H9 (cell line): ENCODE data around the gene NKX1-1. TPM values are rescaled to one million over a fixed set of nuclear protein-coding genes. Genes with fewer than 3 reads are reported as not detected.
A peak's percentile ranks its signal among the peaks of the same experiment; 100 is the strongest.

ENCODE experiments used
- DNase-seq: peaks from one replicate; pipeline ENCODE4 v3.0.0-alpha.2; 2017
- H2AFZ ChIP-seq: one replicate; pipeline ENCODE4 v1.6.1; 2013; ENCODE audit warnings: mild to moderate bottlenecking, low read length, control low read depth, moderate library complexity
- H2AK5ac ChIP-seq: 2 replicates; pipeline ENCODE4 v1.6.1; 2013; ENCODE audit warnings: low read length, control low read depth, mixed read lengths; ENCODE audit not compliant: insufficient read length
- H2BK120ac ChIP-seq: one replicate; pipeline ENCODE4 v1.6.1; 2013; ENCODE audit warnings: low read depth, mild to moderate bottlenecking, low read length, control low read depth, inconsistent platforms; ENCODE audit not compliant: poor library complexity, severe bottlenecking
- H2BK12ac ChIP-seq: 2 replicates; pipeline ENCODE4 v1.6.1; 2013; ENCODE audit warnings: low read length, control low read depth, mixed read lengths, low read depth; ENCODE audit not compliant: insufficient read length
- H2BK15ac ChIP-seq: 2 replicates; pipeline ENCODE4 v1.6.1; 2013; ENCODE audit warnings: low read depth, low read length, control low read depth
- H2BK20ac ChIP-seq: one replicate; pipeline ENCODE4 v1.6.1; 2013; ENCODE audit warnings: low read depth, mild to moderate bottlenecking, low read length, control low read depth, inconsistent platforms; ENCODE audit not compliant: poor library complexity, severe bottlenecking
- H2BK5ac ChIP-seq: 2 replicates; pipeline ENCODE4 v1.6.1; 2013; ENCODE audit warnings: low read length, control low read depth, mixed read lengths; ENCODE audit not compliant: insufficient read length
- H3K14ac ChIP-seq: 2 replicates; pipeline ENCODE4 v1.6.1; 2013; ENCODE audit warnings: low read length, control low read depth; ENCODE audit not compliant: insufficient read depth
- H3K18ac ChIP-seq: 2 replicates; pipeline ENCODE4 v1.6.1; 2013; ENCODE audit warnings: low read depth, mild to moderate bottlenecking, mixed read lengths, low read length, control low read depth; ENCODE audit not compliant: insufficient read length
- H3K23ac ChIP-seq: 2 replicates; pipeline ENCODE4 v1.6.1; 2013; ENCODE audit warnings: low read length, control low read depth, mixed read lengths, low read depth; ENCODE audit not compliant: insufficient read length
- H3K23me2 ChIP-seq: 2 replicates; pipeline ENCODE4 v1.6.1; 2013; ENCODE audit warnings: low read depth, mild to moderate bottlenecking, mixed read lengths, low read length, control low read depth; ENCODE audit not compliant: insufficient read length, poor library complexity, severe bottlenecking
- H3K27ac ChIP-seq: 2 replicates; pipeline ENCODE4 v1.5.1; 2013; ENCODE audit warnings: low read length, control low read depth, mixed read lengths, low read depth; ENCODE audit not compliant: insufficient read length
- H3K27me3 ChIP-seq: 2 replicates; pipeline ENCODE4 v1.6.1; 2013; ENCODE audit warnings: low read length, control low read depth, inconsistent platforms; ENCODE audit not compliant: insufficient read depth
- H3K4ac ChIP-seq: 2 replicates; pipeline ENCODE4 v1.6.1; 2013; ENCODE audit warnings: low read depth, mild to moderate bottlenecking, control low read depth, inconsistent platforms, low read length, moderate library complexity
- H3K4me1 ChIP-seq: 2 replicates; pipeline ENCODE4 v1.6.1; 2013; ENCODE audit warnings: low read length, control low read depth, inconsistent platforms; ENCODE audit not compliant: insufficient read depth
- H3K4me2 ChIP-seq: 2 replicates; pipeline ENCODE4 v1.6.1; 2013; ENCODE audit warnings: low read length, control low read depth, mixed read lengths; ENCODE audit not compliant: insufficient read length, insufficient read depth
- H3K56ac ChIP-seq: 2 replicates; pipeline ENCODE4 v1.6.1; 2013; ENCODE audit warnings: low read depth, mild to moderate bottlenecking, mixed read lengths, low read length, control low read depth; ENCODE audit not compliant: insufficient read length
- H3K79me1 ChIP-seq: 2 replicates; pipeline ENCODE4 v1.6.1; 2013; ENCODE audit warnings: low read depth, mild to moderate bottlenecking, moderate library complexity, low read length, control low read depth, inconsistent platforms; ENCODE audit not compliant: insufficient read depth, poor library complexity, severe bottlenecking
- H3K79me2 ChIP-seq: 2 replicates; pipeline ENCODE4 v1.6.1; 2013; ENCODE audit warnings: low read length, control low read depth, inconsistent platforms; ENCODE audit not compliant: insufficient read depth
- H3K9ac ChIP-seq: 2 replicates; pipeline ENCODE4 v1.6.1; 2013; ENCODE audit warnings: low read length, control low read depth, mixed read lengths; ENCODE audit not compliant: insufficient read length; ENCODE audit errors: extremely low read depth
- H3K9me3 ChIP-seq: one replicate; pipeline ENCODE4 v1.6.1; 2013; ENCODE audit warnings: low read depth, low read length, inconsistent platforms; ENCODE audit not compliant: control insufficient read depth
- H3T11ph ChIP-seq: one replicate; pipeline ENCODE4 v1.6.1; 2013; ENCODE audit warnings: mild to moderate bottlenecking, low read length, control low read depth, inconsistent platforms
- H4K20me1 ChIP-seq: one replicate; pipeline ENCODE4 v1.6.1; 2013; ENCODE audit not compliant: control insufficient read depth, insufficient read length, insufficient read depth
- H4K5ac ChIP-seq: 2 replicates; pipeline ENCODE4 v1.6.1; 2013; ENCODE audit warnings: low read depth, mild to moderate bottlenecking, mixed read lengths, low read length, control low read depth; ENCODE audit not compliant: insufficient read length
- H4K8ac ChIP-seq: replicated peaks from 2 replicates; pipeline ENCODE4 v1.6.1; 2013; ENCODE audit warnings: low read length, control low read depth, mixed read lengths, low read depth; ENCODE audit not compliant: insufficient read length
- H4K91ac ChIP-seq: 2 replicates; pipeline ENCODE4 v1.6.1; 2013; ENCODE audit warnings: low read depth, mild to moderate bottlenecking, moderate library complexity, mixed read lengths, low read length, control low read depth; ENCODE audit not compliant: insufficient read length
- H3K27ac Mint-ChIP-seq, 3 experiments: 2 replicates in 2 of 3; 3 replicates in 1 of 3; pipeline ENCODE4 v1.8.0; 2020 to 2021; ENCODE audit warnings: mixed read lengths in 3 of 3, mild to moderate bottlenecking in 1 of 3, moderate library complexity in 1 of 3
- H3K27me3 Mint-ChIP-seq: 2 replicates; pipeline ENCODE4 v1.8.0; 2021; ENCODE audit warnings: low read depth, mild to moderate bottlenecking, moderate library complexity, mixed read lengths
- H3K36me3 Mint-ChIP-seq, 3 experiments: 2 replicates in 2 of 3; 3 replicates in 1 of 3; pipeline ENCODE4 v1.8.0; 2020 to 2021; ENCODE audit warnings: low read depth in 3 of 3, mixed read lengths in 3 of 3; ENCODE audit not compliant: insufficient read depth in 1 of 3
- H3K4me1 Mint-ChIP-seq, 2 experiments: 2 replicates each; pipeline ENCODE4 v1.8.0; 2020; ENCODE audit warnings: mixed read lengths in 2 of 2
- H3K4me3 Mint-ChIP-seq, 2 experiments: 2 replicates in 1 of 2; 3 replicates in 1 of 2; pipeline ENCODE4 v1.8.0; 2020 to 2021; ENCODE audit warnings: mild to moderate bottlenecking in 2 of 2, mixed read lengths in 2 of 2, moderate library complexity in 1 of 2
- H3K9me3 Mint-ChIP-seq, 2 experiments: 2 replicates in 1 of 2; 3 replicates in 1 of 2; pipeline ENCODE4 v1.8.0; 2020; ENCODE audit warnings: mild to moderate bottlenecking in 2 of 2, mixed read lengths in 2 of 2, moderate library complexity in 1 of 2
- WGBS: extraction: QIAGEN DNeasy Blood & Tissue Kit; methylation state at CpG from one replicate; pipeline ENCODE4 v1.1.7; 2013; ENCODE audit warnings: missing lambda C conversion rate, low lambda C conversion rate, mixed read lengths; ENCODE audit not compliant: insufficient read length; ENCODE audit errors: extremely low coverage; 5-methylcytosine and 5-hydroxymethylcytosine counted together
- total RNA-seq: library from RNA; stranded (reverse); gene quantifications from 2 replicates; pipeline ENCODE4 v1.2.1, GENCODE V29; 2021
- TF ChIP-seq, protein P1 (sequence below): fragments of 200-600 bp; sonication (generic); conservative IDR thresholded peaks from 3 replicates; pipeline ENCODE4 v1.8.0; 2021; ENCODE audit warnings: antibody characterized with exemption, mild to moderate bottlenecking

NKX1-1 gene
- total RNA-seq, 1 experiment from 2014 or later = not detected

DNA sequence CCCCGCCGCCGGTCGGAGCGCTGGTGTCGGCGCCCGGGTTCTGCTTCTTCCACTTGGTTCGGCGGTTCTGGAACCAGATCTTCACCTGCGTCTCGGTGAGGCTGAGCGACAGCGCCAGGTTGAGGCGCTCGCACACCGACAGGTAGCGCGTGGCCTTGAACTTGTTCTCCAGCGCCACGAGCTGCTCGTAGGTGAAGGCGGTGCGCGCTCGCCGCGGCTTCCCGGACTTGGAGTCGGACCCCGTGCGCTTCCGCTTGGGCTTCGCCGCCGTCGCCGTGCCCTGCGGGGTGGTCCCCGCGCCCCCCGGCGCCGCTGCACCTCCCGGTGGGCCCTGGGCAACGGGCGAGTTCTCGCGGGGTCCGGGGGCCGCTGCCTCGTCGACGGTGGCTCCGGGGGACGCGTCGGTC, 3.1 kb downstream of the NKX1-1 start:
- Histone ChIP-seq H3K79me1 (no peaks in the 10 kb centered on the region), H3K23me2 (peaks cover 3% of the 10 kb centered on the region), H3K23ac (no peak overlapping the region), H3K9me3 (peaks cover 6% of the 10 kb centered on the region), H3K56ac (no peak overlapping the region), H3K4me2 (peak overlapping the region; percentile 24), H2AK5ac (no peak overlapping the region), H2BK20ac (no peak overlapping the region), H4K8ac (no peak overlapping the region), H3K9ac (no peak overlapping the region), H3K27ac (no peak overlapping the region), H2BK15ac (no peak overlapping the region), H3K79me2 (no peaks in the 10 kb centered on the region), H4K5ac (no peak overlapping the region), H2AFZ (no peak overlapping the region), H3K18ac (no peak overlapping the region), H3K4me1 (no peaks in the 10 kb centered on the region; the same call in 1 of the 2 replicates), H3T11ph (no peak overlapping the region), H3K14ac (no peak overlapping the region), H3K4ac (no peak overlapping the region), H2BK5ac (no peak overlapping the region), H2BK120ac (no peak overlapping the region), H3K27me3 (peaks cover 72% of the 10 kb centered on the region), H4K91ac (no peak overlapping the region), H4K20me1 (peaks cover 3% of the 10 kb centered on the region), H2BK12ac (no peak overlapping the region)
- peak; percentile 46 for DNase-seq
- H3K27ac Mint-ChIP-seq = no peak overlapping the region
- TF ChIP-seq, protein P1, sequence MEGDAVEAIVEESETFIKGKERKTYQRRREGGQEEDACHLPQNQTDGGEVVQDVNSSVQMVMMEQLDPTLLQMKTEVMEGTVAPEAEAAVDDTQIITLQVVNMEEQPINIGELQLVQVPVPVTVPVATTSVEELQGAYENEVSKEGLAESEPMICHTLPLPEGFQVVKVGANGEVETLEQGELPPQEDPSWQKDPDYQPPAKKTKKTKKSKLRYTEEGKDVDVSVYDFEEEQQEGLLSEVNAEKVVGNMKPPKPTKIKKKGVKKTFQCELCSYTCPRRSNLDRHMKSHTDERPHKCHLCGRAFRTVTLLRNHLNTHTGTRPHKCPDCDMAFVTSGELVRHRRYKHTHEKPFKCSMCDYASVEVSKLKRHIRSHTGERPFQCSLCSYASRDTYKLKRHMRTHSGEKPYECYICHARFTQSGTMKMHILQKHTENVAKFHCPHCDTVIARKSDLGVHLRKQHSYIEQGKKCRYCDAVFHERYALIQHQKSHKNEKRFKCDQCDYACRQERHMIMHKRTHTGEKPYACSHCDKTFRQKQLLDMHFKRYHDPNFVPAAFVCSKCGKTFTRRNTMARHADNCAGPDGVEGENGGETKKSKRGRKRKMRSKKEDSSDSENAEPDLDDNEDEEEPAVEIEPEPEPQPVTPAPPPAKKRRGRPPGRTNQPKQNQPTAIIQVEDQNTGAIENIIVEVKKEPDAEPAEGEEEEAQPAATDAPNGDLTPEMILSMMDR = no peak
- H3K27me3 Mint-ChIP-seq = peaks cover 71% of the 10 kb centered on the region
- H3K4me3 Mint-ChIP-seq = peak overlapping the region in 1 of 2 experiments; percentile 67; a peak in 2 of 5 replicates
- peaks cover 3 to 7% (median 7%) of the 10 kb centered on the region in 3 experiments; a peak in 4 of 7 replicates for H3K36me3 Mint-ChIP-seq
- WGBS = no CpG with 5 or more reads among the region's 58 CpGs
- peaks cover under 1 to 11% of the 10 kb centered on the region in 2 experiments; a peak in 2 of 4 replicates for H3K4me1 Mint-ChIP-seq
- H3K9me3 Mint-ChIP-seq = peaks cover 9 to 18% of the 10 kb centered on the region in 2 experiments
